ENCODE results near the gene GNL3.

- TF ChIP-seq CTCF (IDR thresholded peaks at IDR 0.05) (no peak), MYC (IDR thresholded peaks at IDR 0.05; ENCODE audit: borderline replicate concordance, low read length) (no peak), CHD4 (IDR thresholded peaks at IDR 0.05; ENCODE audit: borderline replicate concordance) (no peak), RFX5 (IDR thresholded peaks at IDR 0.05) (no peak), POLR2A (IDR thresholded peaks at IDR 0.05; ENCODE audit: low read length) (no peak), NR3C1 (IDR thresholded peaks at IDR 0.05) (no peak), PBX3 (IDR thresholded peaks at IDR 0.05) (no peak), FOSL2 (IDR thresholded peaks at IDR 0.05) (no peak), FOSL2 (CRISPR knock-in tag; IDR thresholded peaks at IDR 0.05) (no peak), REST (IDR thresholded peaks at IDR 0.05) (no peak), NPAS2 (CRISPR knock-in tag; IDR thresholded peaks at IDR 0.05; ENCODE audit: borderline replicate concordance) (no peak), MAFK (IDR thresholded peaks at IDR 0.05; ENCODE audit: partially characterized antibody) (no peak), CEBPB (IDR thresholded peaks at IDR 0.05) (no peak), CHD2 (IDR thresholded peaks at IDR 0.05; ENCODE audit: low read length, partially characterized antibody) (no peak), RNF2 (IDR thresholded peaks at IDR 0.05; ENCODE audit: borderline replicate concordance, low read depth) (no peak)
Measured at GRCh38 chr3:52655895-52656294, 29.9 kb upstream of the GNL3 start.

All from A549 (cell line).